ENCODE results near the gene FBXO30.

DNA sequence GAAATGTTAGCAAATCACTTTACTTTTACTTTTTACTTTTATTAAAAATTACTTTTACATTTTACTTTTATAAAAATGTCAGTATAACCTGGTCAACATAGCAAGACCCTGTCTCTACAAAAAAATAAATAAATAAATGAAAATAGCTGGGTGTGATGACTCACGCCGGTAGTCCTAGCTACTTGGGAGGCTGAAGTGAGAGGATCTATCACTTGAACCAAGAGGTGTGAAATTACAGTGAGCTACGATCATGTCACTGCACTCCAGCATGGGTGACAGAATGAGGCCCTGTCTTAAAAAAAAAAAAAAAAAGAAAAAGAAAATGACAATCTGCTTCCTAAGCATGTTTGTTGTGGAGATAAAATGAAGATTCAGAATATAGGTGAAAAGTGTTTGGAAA, 31.0 kb upstream of the FBXO30 start:
- TF ChIP-seq POLR2A (IDR thresholded peaks at IDR 0.05) (no peak), CTCF (IDR thresholded peaks at IDR 0.05) (no peak)
